ENCODE results near the gene PLA2G4C. TPM values are rescaled to one million over a fixed set of nuclear protein-coding genes. Genes with fewer than 3 reads are reported as not detected.
A peak's percentile ranks its signal among the peaks of the same experiment; 100 is the strongest.

Gene PLA2G4C
- polyA plus RNA-seq, 2 of the 4 experiments (the other 2 are of a cell fraction) = 1.4 to 2.1 TPM

DNA sequence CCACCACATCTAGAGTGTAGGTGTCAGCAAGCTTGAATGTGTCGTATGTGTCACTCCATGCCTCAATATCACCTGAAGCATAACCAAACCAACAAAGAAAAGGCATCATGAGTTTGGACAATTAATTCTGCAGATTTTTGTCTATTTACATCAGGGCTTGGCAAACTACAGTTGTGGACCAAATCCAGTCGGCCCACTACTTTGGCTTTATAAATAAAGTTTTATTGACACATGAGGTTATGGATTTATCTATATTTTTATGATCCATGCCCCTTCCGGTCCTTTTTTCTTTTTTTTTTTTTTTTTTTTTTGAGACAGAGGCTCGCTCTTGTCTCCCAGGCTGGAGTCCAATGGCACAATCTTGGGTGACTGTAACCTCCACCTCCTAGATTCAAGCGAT, 57.5 kb downstream of the PLA2G4C start:
- Histone ChIP-seq H3K4me2 (no peak overlapping the region), H3K4me1 (no peaks in the 10 kb centered on the region), H3K9me3 (peaks cover 21% of the 10 kb centered on the region), H3K27ac (no peak overlapping the region), H3K4me3 (no peak overlapping the region)
- WGBS (ENCODE audit: missing lambda C conversion rate) = 32% methylated on average over 5 of the region's 5 CpGs
- ChIA-PET POLR2A (no interaction called here), CTCF (no interaction called here)
- DNase-seq (ENCODE audit: low read depth in 1 of 2, low spot score in 1 of 2) (no peak), FAIRE-seq (no peak), ATAC-seq (no peak)
- TF ChIP-seq EHF (CRISPR knock-in tag; IDR thresholded peaks at IDR 0.05) (no peak), SMC3 (IDR thresholded peaks at IDR 0.05) (no peak), MYC (IDR thresholded peaks at IDR 0.05; ENCODE audit: borderline replicate concordance, low read length) (no peak), HOXA7 (CRISPR knock-in tag; IDR thresholded peaks at IDR 0.05) (no peak), RCOR1 (IDR thresholded peaks at IDR 0.05; ENCODE audit: low read depth, low read length) (no peak), CEBPB (IDR thresholded peaks at IDR 0.05) (no peak), MAFK (IDR thresholded peaks at IDR 0.05; ENCODE audit: partially characterized antibody) (no peak), FOXS1 (CRISPR knock-in tag; IDR thresholded peaks at IDR 0.05) (no peak), TFCP2L1 (CRISPR knock-in tag; IDR thresholded peaks at IDR 0.05) (no peak), CHD4 (IDR thresholded peaks at IDR 0.05; ENCODE audit: borderline replicate concordance) (no peak), POLR2A (IDR thresholded peaks at IDR 0.05; ENCODE audit: low read length) (no peak), EP300 (IDR thresholded peaks at IDR 0.05) (no peak), MAZ (IDR thresholded peaks at IDR 0.05; ENCODE audit: borderline replicate concordance, low read depth, low read length) (no peak), CHD2 (IDR thresholded peaks at IDR 0.05; ENCODE audit: low read length, partially characterized antibody) (no peak), RARB (CRISPR knock-in tag; IDR thresholded peaks at IDR 0.05) (no peak), CBX2 (IDR thresholded peaks at IDR 0.05; ENCODE audit: borderline replicate concordance, low read depth) (no peak), FOSB (CRISPR knock-in tag; IDR thresholded peaks at IDR 0.05) (no peak)
- TF ChIP-seq, protein P1, sequence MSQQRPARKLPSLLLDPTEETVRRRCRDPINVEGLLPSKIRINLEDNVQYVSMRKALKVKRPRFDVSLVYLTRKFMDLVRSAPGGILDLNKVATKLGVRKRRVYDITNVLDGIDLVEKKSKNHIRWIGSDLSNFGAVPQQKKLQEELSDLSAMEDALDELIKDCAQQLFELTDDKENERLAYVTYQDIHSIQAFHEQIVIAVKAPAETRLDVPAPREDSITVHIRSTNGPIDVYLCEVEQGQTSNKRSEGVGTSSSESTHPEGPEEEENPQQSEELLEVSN (IDR thresholded peaks at IDR 0.05; ENCODE audit: borderline replicate concordance, low read depth) = no peak
- TF ChIP-seq, protein P2, sequence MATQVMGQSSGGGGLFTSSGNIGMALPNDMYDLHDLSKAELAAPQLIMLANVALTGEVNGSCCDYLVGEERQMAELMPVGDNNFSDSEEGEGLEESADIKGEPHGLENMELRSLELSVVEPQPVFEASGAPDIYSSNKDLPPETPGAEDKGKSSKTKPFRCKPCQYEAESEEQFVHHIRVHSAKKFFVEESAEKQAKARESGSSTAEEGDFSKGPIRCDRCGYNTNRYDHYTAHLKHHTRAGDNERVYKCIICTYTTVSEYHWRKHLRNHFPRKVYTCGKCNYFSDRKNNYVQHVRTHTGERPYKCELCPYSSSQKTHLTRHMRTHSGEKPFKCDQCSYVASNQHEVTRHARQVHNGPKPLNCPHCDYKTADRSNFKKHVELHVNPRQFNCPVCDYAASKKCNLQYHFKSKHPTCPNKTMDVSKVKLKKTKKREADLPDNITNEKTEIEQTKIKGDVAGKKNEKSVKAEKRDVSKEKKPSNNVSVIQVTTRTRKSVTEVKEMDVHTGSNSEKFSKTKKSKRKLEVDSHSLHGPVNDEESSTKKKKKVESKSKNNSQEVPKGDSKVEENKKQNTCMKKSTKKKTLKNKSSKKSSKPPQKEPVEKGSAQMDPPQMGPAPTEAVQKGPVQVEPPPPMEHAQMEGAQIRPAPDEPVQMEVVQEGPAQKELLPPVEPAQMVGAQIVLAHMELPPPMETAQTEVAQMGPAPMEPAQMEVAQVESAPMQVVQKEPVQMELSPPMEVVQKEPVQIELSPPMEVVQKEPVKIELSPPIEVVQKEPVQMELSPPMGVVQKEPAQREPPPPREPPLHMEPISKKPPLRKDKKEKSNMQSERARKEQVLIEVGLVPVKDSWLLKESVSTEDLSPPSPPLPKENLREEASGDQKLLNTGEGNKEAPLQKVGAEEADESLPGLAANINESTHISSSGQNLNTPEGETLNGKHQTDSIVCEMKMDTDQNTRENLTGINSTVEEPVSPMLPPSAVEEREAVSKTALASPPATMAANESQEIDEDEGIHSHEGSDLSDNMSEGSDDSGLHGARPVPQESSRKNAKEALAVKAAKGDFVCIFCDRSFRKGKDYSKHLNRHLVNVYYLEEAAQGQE (IDR thresholded peaks at IDR 0.05) = no peak
- TF ChIP-seq, protein P3, sequence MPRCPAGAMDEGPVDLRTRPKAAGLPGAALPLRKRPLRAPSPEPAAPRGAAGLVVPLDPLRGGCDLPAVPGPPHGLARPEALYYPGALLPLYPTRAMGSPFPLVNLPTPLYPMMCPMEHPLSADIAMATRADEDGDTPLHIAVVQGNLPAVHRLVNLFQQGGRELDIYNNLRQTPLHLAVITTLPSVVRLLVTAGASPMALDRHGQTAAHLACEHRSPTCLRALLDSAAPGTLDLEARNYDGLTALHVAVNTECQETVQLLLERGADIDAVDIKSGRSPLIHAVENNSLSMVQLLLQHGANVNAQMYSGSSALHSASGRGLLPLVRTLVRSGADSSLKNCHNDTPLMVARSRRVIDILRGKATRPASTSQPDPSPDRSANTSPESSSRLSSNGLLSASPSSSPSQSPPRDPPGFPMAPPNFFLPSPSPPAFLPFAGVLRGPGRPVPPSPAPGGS (IDR thresholded peaks at IDR 0.05) = no peak

DNA sequence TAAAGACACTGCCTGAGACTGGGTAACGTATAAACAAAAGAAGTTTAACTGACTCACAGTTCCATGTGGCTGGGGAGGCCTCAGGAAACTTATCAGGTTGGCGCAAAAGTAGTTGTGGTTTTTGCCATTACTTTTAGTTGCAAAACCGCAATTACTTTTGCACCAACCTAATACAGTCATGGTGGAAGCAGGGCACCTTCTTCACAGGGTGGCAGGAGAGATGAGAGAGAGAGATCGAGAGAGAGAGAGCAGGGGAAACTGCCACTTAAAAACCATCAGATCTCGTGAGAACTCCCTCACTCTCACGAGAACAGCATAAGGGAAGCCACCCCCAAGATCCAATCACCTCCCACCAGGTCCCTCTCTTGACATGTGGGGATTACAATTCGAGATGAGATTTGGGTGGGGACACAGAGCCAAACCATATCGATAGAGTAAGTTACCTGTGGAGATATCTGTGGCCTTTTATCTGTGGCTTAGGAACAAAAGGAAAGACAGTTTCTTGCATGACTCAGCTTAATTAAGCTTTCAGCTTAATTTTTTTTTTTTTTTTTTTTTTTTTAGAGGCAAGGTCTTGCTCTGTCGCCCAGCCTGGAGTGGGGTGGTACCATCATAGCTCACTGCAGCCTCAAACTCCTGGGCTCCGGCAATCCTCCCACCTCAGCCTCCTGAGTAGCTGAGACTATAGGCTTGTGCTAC, 59.1 kb downstream of the PLA2G4C start:
- no peak for DNase-seq (ENCODE audit: low read depth in 1 of 2, low spot score in 1 of 2)
- Histone ChIP-seq H3K9me3 (peaks cover 21% of the 10 kb centered on the region), H3K27ac (no peak overlapping the region), H3K4me1 (no peaks in the 10 kb centered on the region), H3K4me3 (no peak overlapping the region), H3K4me2 (no peak overlapping the region)
- no peak for ATAC-seq
- no peak for FAIRE-seq
- CTCF ChIA-PET = interaction anchor here (1.1 to 1.3 kb wide), 2 partner anchors 22 to 88 kb away, joined by 3 to 4 read pairs; no protein-coding TSS in a partner anchor
- POLR2A ChIA-PET = no interaction called here
- TF ChIP-seq ZNF302 (CRISPR knock-in tag; IDR thresholded peaks at IDR 0.05) (no peak), MAFK (IDR thresholded peaks at IDR 0.05; ENCODE audit: partially characterized antibody) (peak; percentile 77), NFE2L2 (conservative IDR thresholded peaks at IDR 0.05; ENCODE audit: low read length) (peak; percentile 58)
- WGBS (ENCODE audit: missing lambda C conversion rate) = 46% methylated on average over 10 of the region's 10 CpGs

All from A549 (cell line).